Activated T-helper 2 cell treated with anti-CD3 and anti-CD28 coated beads, Interferon-gamma antibody, Interleukin-2, Interleukin-4, amounts not matched to agents 10 μg/mL and 5 μg/mL and 100 μg/mL, durations not matched to agents 14 hours and 24 hours and 36 hours (primary cell): ENCODE results near the gene CD9. TPM values are rescaled to one million over a fixed set of nuclear protein-coding genes. Genes with fewer than 3 reads are reported as not detected.

Experiments
- DNase-seq: peaks from one replicate; pipeline ENCODE4 v3.0.0; 2021; ENCODE audit warnings: low spot score
- H3K27ac Mint-ChIP-seq: one replicate; pipeline ENCODE4 v1.8.0; 2021; ENCODE audit warnings: mixed read lengths
- H3K27me3 Mint-ChIP-seq: one replicate; pipeline ENCODE4 v1.8.0; 2021; ENCODE audit warnings: low read depth, mixed read lengths
- H3K36me3 Mint-ChIP-seq: one replicate; pipeline ENCODE4 v1.8.0; 2021; ENCODE audit warnings: low read depth, mixed read lengths
- H3K4me1 Mint-ChIP-seq: one replicate; pipeline ENCODE4 v1.8.0; 2021; ENCODE audit warnings: low read depth, mixed read lengths
- H3K4me3 Mint-ChIP-seq: one replicate; pipeline ENCODE4 v1.8.0; 2021; ENCODE audit warnings: low read depth, mild to moderate bottlenecking, moderate library complexity, mixed read lengths
- H3K9me3 Mint-ChIP-seq: one replicate; pipeline ENCODE4 v1.8.0; 2021; ENCODE audit warnings: mixed read lengths
- intact Hi-C: fragments of 100-400 bp; cut with micrococcal nuclease; formaldehyde crosslinking; loops from one replicate; pipeline ENCODE4 v1.15.1; 2023
- total RNA-seq: library from RNA; stranded (reverse); gene quantifications from 2 replicates; pipeline ENCODE4 v1.2.3, GENCODE V29; 2022

The CD9 gene
- total RNA-seq, 1 donor from 2014 or later: 24.8 TPM

DNA sequence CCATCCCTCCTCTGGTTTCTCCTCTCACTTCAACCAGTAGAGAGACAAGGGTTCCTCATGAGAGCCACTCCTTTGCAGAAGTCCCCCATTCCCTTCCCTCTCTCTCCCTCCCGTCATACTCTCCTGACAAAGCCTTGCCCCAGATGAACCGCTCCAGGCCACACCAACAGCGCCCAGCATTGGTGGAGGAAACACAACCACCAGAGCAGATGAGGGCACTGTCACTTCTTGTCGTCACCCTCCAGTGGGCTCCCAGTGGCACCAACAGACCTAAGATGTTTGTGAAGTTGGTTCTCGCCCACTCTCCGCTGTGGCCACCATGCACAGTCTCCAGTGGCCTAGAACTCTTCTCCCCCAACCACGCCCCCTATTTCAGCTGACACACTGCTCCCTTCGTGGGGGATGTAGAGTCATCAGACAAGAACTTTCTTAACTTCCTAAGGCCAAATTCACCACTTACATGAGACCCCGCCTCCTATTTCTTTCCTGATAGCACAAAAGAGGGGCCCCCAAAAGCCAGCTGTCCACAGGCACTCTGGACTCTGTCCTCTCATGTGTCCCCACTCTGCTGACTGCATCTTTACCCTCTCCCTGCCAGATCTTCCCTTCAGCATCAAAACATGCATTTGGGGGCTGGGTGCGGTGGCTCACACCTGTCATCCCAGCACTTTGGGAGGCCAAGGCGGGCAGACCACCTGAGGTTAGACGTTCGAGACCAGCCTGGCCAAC lies 81.0 kb downstream of the CD9 start:
- no peaks in the 10 kb centered on the region for H3K9me3 Mint-ChIP-seq

DNA sequence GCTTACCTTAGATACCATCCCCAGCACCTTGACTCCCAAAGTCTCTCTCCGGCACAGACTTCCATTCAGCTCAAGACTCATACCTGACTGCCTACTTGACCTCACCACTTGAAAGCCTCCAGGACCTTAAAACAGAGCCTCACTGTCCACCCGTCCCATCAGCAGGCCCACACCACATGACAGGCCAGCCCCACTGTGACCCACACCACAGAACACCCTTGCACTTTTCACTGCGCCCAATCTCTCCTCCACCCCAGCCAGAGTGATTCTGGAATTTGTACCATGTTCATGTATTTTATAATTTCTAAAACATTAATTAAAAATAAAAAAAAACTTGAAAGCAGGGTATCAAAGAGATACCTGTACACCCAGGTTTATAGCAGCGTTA lies 82.2 kb downstream of the CD9 start:
- intact Hi-C loops: no loop called here
- no peaks in the 10 kb centered on the region for H3K9me3 Mint-ChIP-seq
- H3K27me3 Mint-ChIP-seq: peaks cover 26% of the 10 kb centered on the region
- no peak overlapping the region for H3K4me3 Mint-ChIP-seq
- DNase-seq: no peak
- no peak overlapping the region for H3K27ac Mint-ChIP-seq
- no peaks in the 10 kb centered on the region for H3K36me3 Mint-ChIP-seq
- H3K4me1 Mint-ChIP-seq: peaks cover 7% of the 10 kb centered on the region

More for the DNA sequence above, 81.0 kb downstream of the CD9 start:
- Mint-ChIP-seq H3K27ac (no peak overlapping the region), H3K36me3 (no peaks in the 10 kb centered on the region), H3K27me3 (peaks cover 37% of the 10 kb centered on the region), H3K4me3 (no peak overlapping the region), H3K4me1 (peaks cover 7% of the 10 kb centered on the region)
- intact Hi-C loops: no loop called here
- no peak for DNase-seq

DNA sequence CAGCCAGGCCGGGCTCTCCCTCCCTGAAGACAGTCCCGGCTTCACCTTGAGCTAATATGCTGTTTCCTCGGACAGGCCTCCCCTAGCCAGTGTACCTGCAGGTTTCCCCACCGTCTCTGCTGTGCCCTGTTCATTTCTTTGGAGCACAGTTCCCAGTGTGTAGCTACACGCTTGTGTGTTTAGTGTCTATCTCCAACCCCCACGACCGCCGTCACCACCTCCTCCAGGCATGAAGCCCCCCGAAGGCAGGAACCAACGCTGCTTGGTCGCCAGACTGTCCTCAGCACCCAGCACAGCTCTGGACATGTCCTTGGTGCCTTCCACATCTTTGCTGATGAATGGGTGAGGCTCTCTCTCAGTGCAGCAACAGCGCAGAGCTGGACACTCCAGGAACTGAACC lies 84.1 kb downstream of the CD9 start:
- Mint-ChIP-seq H3K9me3 (no peaks in the 10 kb centered on the region), H3K36me3 (no peaks in the 10 kb centered on the region), H3K27ac (no peak overlapping the region), H3K4me3 (no peak overlapping the region), H3K27me3 (peaks cover 29% of the 10 kb centered on the region), H3K4me1 (no peaks in the 10 kb centered on the region)
- intact Hi-C loops: no loop called here
- DNase-seq: no peak

DNA sequence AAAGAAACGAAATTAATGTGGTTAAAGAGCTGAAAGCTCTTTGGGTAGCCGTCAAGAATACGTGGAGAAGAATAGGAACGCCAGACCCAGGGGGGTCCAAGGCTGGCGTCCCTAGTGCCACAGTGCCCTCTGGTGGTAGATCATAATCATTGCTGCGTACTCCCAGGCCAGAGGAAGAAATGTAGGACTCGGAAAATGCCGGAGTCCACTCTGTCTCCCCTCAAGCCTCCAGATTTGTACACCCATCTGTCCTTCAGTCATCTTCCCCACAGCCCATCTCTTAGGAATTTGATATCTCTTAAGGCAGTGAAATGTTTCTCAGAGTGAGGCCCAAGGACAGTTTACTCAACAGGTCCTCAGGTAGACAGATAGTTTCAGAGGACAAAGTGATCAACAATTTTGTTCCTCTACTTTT lies 84.9 kb downstream of the CD9 start:
- DNase-seq: peak; percentile 40
- Mint-ChIP-seq H3K9me3 (no peaks in the 10 kb centered on the region), H3K27ac (no peak overlapping the region), H3K4me3 (no peak overlapping the region), H3K4me1 (no peaks in the 10 kb centered on the region), H3K27me3 (peaks cover 24% of the 10 kb centered on the region), H3K36me3 (no peaks in the 10 kb centered on the region)
- intact Hi-C loops: loop anchor here (1.0 kb wide), 3 partner anchors 90 to 297 kb away; no protein-coding TSS in a partner anchor

DNA sequence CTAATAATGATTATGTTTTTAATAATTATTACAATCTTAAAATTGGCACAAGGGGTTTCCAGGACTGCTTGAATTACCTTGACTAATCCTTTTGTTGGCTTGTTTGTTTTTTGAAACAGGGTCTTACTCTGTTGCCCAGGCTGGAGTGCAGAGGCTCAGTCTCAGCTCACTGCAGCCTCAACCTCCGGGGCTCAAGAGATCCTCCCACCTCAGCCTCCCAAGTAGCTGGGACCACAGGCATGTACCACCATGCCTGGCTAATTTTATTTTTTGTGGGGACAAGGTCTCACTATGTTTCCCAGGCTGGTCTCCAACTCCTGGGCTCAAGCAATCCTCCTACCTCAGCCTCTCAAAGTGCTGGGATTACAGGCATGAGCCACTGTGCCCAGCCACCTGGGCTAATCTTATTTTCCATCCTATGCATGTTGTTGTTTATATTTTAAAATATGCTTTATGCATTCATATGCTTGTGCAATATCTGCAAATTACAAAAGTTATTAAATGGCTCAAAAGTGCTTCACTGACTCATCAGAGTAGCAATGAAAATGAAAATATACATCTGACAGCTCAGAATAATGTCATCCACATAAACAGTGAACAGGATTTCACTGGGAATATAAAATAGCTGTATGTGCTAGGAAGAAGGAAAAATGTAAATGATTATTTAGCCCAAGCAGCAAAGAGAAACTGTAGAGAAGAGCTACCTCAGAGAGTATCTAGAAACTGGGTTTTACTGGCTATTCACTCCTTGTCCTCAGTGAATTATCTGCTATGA lies 85.5 kb downstream of the CD9 start:
- intact Hi-C loops: loop anchor here (1.0 kb wide), 3 partner anchors 90 to 297 kb away; no protein-coding TSS in a partner anchor
- no peak overlapping the region for H3K27ac Mint-ChIP-seq
- H3K36me3 Mint-ChIP-seq: no peaks in the 10 kb centered on the region
- peaks cover 19% of the 10 kb centered on the region for H3K27me3 Mint-ChIP-seq
- DNase-seq: no peak
- no peak overlapping the region for H3K4me3 Mint-ChIP-seq
- H3K9me3 Mint-ChIP-seq: no peaks in the 10 kb centered on the region
- H3K4me1 Mint-ChIP-seq: no peaks in the 10 kb centered on the region

Other genes starting within 250 kb of the CD9 start
- not detected in 2 replicates for gene VWF, start 75.7 kb upstream of the CD9 start, total RNA-seq
- gene PLEKHG6, start 110.3 kb downstream of the CD9 start, total RNA-seq: not detected in 2 replicates
- gene TNFRSF1A, start 141.7 kb downstream of the CD9 start, total RNA-seq: 37.6 TPM in 2 replicates
- not detected in 2 replicates for gene SCNN1A, start 175.2 kb downstream of the CD9 start, total RNA-seq
- 0.32 and 0.50 TPM in 2 replicates for gene LTBR, start 183.8 kb downstream of the CD9 start, total RNA-seq
- 23.3 and 25.9 TPM in 2 replicates for gene CD27, start 244.6 kb downstream of the CD9 start, total RNA-seq